IPS-NIHi7 (cell line): Measurements from ENCODE around the gene SORBS1.
"Not testable (repeated sequence)": the region's sequence is repeated elsewhere in the genome, so short reads cannot be mapped to it uniquely, and the experiment has no call there.

ENCODE experiments used
- DNase-seq: peaks from one replicate; pipeline ENCODE4 v3.0.0; 2012; ENCODE audit warnings: mixed read lengths; ENCODE audit errors: extremely low spot score

Gene SORBS1

DNA sequence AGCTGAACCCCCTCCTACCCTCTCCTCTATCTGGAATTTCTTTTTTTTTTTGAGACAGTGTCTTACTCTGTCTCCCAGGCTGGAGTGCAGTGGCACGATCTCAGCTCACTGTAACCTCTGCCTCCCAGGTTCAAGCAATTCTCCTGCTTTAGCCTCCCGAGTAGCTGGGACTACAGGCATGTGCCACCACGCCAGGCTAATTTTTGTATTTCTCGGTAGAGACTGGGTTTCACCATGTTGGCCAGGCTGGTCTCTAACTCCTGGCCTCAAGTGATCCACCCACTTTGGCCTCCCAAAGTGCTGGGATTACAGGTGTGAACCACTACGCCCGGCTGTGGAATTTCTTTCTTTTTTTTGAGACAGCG is 213.8 kb downstream of the SORBS1 start:
- not testable (repeated sequence) for DNase-seq

DNA sequence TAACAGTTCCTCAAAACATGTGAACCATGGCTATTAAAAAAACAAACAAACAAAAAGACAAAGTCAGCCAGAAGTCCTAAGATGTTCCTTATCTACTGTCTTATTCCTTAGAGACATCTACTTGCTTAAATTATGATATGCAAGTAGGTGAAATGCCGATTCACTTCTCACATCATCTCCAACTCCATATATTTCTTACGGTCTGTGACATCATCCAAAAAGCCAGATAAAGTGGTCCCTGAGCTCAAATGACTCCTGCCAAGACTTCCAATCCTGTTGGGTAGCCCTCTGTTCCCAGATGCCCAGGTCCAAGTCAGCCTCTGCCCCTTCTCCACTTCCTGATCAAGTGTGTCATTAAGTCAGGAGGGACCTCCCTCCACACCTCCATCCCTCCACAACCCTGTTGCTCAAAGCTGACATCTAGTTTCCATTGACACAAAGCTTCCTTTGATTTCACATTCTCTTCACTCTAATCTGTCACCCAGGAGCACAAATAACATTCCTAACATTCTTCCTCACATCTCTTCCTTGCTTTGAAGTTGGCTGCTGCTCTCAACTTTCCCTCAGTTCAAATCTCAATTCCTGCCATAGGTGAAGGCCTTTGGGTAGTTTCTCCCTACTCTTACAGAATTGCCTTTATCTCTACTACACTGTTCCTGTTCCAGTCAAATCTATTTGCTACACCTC is 214.3 kb downstream of the SORBS1 start:
- peak; percentile 65 for DNase-seq

DNA sequence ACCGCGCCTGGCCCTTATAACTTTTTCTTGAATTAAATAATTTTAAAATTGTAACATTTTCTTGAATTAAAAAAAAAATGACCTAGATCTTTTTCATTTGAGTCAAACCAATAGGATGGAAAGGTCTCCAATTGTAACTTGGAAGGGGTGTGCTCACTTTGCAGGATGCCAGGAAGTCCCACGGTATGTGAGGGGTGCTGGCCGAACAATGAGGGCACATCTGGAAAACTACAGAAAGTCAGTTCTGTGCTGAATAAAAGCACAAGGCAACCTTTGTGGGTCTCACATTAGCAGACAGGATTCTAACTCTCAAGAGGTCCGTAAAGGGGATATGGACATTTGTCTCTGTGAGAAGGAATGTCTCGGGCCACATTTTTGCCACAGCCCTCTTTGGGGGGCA is 217.6 kb downstream of the SORBS1 start:
- no peak for DNase-seq

DNA sequence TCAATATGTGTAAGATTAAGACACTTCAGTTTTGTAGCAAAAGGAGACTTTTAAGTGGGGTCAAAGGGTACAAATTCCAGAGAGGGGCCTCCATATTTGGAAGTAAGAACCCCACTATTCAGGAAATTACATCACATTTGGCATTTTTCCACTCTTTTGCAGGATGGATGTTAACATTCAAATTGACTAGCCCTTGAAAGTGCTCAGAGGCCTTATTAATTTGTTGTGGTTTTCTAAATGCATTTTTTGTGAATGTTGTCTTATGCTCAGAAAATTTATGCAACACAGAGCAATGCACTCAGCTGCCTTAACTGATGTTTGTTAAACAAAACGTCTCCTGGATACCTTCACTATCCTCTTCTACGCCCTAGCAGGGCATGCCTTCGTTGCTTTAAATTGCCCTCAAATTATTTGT is 219.4 kb downstream of the SORBS1 start:
- DNase-seq = no peak

DNA sequence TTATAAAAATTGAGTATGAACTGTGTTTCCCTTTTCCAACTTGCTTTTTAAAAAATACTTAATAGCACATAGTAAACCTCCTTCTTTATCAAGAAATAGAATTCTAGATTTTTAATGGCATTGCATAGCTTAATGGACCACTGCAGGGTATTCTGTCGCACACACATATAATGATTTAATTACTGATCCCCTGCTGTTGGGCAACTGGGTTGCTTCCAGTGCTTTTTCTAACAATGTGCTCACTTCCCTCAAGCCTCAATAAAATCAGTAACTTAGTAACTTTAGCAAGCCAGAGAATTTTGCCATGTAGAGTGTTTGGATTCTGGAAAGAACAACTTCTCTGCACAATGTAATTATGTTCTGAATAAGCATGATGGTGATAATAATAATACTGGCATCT is 221.3 kb downstream of the SORBS1 start:
- no peak for DNase-seq

DNA sequence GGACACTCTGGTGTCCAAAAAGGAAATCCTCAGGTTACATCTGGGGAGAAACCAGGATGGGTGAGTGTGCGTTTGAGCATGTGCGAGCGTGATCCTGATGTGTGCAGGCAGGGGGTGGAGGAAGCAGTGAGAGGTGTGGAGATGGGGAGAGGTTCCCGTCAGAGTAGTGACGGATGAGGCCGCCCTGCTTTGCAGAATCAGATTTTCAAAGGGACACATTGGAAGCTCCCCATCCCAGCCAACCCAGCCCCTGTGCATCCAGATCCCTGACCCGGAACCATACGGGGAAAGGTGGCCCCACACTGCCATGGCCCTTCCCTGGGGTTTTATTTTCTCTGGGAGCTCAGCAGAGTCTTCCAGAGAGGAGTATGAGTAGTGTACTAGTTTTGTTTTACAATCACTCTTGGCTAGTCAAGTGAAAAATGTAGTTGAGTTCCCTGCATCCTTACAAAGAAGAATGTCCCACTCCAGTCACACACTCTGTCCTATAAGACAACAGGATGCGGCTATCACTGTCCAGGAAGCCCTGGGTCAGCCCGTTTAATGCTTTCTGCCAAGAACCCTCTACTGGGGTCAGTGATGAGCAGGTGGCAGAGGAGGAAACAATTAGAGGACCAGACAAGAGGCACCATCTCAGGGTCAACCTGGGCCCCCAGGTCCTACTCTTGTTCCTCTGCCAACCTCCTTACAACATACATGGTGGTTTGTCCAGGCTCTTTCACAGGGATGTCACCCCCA is 223.6 kb downstream of the SORBS1 start:
- DNase-seq = no peak

DNA sequence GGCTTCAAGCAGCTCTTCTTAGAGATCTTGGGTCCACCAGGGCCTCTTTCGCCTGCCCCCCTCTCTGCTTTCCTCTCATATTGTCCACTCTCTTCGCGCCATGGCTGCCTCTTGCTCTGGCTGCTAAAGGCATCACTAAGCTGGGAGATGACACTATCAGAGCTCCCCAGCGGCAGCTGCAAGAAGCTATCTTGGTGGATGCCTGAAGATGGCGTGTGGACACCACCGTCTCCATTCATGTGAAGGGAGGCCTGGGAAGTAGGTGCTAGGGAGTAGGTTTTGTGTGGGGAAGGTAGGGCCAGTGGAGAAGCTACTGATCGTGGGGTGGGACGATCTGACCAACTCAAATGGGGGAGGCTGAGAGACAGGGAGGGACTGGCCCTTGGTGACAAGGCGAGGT is 224.5 kb downstream of the SORBS1 start:
- no peak for DNase-seq

DNA sequence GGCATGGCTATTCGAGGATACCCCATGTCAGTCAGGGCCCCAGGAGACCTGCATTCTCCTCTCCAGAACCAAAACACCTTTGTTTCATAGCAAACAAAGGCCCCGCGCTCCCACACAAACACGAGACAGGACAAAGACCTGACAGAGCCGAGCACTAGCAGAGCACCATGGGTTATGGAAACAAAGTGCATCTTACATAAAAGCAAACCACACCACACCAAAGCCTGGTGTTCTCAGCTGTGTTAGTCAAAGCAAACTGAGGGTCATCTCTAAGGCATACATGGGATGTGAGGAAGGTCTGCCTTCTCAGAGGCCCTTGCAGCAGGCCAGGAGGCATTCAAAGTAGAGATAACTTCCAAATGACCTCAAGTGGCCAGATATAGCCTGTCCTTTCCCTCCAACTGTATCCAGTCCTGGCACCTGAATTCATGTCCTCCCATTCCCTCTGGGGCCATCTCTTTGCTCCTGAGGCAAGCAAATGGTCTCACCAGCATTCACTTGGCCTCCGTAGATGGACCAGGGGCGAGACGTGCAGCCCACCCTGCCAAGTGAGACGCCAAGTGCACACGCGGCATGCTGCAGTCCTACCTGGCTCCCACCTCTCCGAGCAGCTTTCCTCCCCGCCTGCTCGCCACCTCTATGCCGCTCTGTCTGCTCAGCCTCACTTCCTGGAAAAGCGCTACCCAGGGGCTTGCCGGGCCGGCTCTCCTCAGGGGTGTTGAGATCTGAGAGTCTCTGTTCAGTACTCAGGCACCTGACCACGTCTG is 225.1 kb downstream of the SORBS1 start:
- no peak for DNase-seq

DNA sequence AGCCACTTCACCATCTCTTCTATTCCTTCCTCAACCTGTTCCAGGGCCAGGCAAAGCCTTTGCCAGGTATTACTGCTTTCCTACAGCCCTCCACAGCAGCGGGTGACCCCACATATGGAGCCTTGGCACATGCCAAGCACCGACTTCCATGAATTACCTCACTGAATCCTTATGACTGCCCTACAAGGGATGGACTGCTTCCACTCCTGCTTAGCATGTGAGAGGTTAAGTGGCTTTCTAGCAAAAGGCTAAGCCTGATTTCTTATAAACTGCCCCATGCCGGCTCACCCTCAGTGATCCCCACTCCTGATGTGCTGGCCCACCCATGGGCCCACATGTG is 226.4 kb downstream of the SORBS1 start:
- DNase-seq = no peak

DNA sequence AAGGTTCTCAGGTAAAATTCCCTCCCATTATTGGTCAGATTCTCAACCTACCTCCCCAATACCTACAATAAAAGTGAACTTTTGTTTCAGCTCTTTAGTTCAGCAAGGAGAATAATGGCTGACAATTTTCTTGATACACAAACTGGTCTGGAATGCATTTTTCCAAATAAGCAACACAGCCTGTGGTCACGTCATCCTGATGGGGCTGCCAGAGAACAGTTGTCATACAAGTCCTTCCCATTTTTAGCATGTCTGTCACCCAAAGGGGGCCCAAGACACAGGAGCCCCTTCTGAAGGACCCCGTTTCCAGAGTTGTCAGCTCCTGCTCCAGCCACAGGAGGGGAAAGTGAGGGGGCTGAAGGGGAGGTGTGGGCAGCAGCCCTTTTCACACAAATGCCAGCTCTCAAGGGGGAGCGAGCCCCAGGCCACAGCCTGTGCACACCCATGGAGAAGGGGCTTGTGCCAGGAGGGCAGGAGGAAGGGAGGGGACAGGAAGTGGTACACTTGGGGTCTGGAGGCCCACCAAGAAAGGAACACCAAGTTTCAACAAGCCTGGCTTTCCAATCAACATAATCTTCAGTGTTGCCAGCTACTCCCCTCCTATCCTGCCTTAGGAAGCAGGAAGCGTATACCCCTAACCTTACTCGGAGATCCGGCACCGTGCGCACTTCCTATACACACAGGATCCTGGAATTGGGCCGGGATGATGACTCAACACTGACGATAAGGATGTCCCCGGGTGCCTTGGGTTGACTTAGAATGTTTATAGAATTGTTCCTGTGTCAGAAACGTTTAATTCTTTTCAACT is 227.0 kb downstream of the SORBS1 start:
- DNase-seq = no peak

DNA sequence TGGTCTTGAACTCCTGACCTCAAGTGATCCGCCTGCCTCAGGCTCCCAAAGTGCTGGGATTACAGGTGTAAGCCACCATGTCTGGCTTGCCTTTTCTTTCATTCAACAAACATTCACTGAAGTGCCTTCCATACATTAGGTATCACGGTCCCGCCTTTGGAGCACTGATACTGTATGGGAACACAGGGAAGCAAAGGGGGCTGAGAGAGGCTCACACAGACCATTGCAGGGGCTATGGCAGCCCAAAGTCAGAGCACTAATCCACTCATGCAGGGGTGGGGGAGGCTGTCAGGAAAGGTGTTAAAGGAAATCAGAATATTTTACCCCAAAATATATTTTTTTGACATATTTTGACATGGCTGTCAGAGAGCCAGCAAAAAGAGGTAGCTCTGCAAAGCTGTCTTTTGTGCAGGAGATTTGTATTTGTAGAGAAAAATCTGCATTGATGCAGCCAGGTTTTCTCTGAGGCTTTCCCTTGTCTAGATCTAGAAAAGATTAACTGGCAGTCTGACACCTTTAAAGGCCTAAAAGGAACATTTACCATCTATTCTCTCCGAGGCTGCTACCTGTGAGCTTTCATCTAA is 228.4 kb downstream of the SORBS1 start:
- no peak for DNase-seq

DNA sequence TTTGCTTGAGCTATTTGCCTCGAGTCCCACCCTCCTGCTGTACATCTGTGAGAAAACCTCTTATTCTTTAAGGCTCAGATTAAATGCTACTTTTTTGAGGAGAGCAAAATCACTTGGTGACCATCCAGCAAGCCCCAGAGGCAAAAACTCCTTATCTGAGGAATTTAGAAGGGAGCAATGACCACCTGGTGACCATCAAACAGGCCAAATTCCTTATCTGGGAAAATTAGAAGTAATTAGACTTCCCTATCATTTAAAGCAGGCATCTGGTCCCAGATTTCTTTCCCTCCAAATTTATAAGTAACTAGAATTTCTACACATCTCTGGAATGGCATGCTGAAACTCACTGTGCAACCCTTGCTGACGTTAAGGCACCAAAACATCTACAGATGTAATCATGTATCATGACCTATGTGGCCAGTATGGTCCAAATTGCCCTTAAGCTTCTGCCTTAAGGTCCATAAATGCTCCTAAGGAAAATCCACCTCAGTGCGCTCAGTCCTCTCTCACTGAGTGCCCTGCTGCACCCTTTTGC is 229.5 kb downstream of the SORBS1 start:
- no peak for DNase-seq

DNA sequence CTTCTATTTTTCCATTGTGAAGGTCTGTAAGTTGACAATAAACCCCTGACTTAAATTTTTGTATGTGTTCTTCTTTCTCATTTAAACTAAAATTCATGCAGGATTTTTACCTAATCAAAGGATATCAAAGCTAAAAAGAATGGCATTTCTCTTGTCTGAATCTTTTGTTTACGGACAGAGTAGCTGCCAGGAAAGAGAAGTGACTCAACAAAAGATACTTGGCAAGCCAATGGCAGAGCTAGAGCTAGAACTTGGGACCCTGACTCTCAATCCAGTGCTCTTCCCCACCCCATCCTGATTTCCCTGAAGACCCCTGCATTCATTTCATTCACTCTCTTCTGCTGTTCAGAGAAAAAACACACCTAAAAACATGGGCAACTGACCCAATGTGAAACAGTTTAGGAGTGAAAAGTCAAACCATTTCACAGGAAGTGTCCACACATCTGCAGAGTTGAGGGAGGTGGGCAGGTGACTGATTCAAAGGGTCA is 230.2 kb downstream of the SORBS1 start:
- DNase-seq = no peak

DNA sequence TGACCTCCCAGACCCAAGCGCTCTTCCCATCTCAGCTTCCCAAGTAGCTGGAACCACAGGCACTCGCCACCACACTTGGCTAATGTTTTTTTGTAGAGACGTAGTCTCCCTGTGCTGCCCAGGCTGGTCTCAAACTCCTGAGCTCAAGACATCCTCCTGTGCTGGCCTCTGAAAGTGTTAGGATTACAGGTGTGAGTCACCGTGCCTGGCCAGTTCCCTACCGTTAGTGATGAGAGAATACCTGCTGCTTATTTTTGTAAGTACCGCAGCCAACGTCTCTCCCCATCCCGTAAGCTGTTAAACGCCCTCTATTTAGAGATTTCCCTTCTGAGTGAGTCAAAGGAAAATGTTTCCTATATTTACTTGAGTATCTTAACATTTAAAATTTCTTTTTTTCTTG is 231.9 kb downstream of the SORBS1 start:
- no peak for DNase-seq

DNA sequence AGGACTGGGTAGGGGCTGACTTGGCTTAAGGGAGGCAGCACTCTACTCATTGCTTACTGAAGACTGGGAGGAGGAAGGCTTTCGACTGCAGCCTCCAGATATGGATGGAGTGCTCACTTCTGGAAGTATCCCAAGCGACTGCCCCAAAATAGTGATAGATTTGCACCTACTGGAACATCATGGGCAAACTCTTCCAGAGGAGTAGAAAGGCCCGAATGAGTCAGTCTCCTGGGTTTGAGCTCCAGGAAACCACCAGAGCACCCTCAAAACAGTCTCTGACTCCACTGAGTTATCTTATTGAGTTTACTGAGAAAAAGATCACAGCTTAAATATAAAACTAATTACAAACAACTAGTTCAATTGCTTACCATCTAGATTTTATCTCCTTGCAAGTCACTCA is 233.2 kb downstream of the SORBS1 start:
- DNase-seq = no peak

DNA sequence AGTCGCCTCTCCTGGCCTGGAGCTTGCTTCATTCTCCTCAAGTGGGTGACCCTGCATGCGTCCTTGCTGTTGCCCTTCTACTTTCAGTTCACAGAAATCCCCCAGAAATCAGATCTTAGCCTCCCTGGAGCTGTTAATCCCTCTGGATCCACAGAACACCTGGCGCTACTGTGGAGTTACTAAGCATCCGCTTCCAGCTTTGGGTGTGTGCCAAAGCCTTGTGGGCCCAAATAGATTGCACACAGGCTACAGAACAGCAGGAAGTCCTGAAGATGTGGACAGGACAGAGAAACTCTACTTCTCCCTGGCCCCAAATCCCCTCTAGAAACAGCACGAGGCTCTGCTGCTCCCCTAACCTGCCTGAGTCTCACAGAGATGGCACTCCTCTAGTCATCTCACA is 233.8 kb downstream of the SORBS1 start:
- DNase-seq = no peak

DNA sequence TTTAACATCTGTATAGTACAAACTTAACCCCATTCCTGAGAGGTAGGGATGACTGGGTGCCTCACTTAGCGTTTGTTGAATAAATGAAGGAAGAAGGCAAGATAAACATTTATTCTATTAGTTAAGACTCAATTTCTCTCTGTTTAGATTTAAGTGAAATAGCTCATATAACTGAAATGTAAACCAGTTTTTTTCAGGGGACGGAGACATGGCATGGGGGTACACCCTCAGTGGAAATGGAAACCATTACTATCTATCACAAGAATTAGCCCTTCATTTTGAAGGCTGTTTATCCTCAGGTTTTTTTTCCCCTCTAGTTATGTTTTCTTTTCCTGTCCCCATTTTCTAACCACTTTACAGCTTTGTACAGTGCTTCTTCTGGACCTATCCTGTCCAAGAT is 234.8 kb downstream of the SORBS1 start:
- no peak for DNase-seq

DNA sequence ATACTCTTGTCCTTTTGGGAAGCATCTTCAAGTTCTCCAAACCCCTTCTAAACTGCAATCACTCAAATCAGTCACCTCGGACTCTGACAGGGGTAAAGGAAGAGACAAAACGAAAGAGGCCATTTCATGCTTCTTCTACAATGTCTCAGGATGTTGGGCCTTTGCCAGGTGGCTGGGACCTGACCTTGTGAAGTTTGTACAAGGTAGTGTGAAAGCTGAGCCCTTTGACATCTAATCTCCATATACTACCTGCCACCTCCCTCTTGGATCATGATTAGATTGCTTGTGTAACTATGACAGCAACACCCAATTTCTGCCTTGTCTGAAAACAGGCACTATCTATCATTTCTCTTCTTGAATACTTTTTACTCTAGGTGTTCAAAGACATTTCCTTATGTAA is 235.3 kb downstream of the SORBS1 start:
- no peak for DNase-seq

DNA sequence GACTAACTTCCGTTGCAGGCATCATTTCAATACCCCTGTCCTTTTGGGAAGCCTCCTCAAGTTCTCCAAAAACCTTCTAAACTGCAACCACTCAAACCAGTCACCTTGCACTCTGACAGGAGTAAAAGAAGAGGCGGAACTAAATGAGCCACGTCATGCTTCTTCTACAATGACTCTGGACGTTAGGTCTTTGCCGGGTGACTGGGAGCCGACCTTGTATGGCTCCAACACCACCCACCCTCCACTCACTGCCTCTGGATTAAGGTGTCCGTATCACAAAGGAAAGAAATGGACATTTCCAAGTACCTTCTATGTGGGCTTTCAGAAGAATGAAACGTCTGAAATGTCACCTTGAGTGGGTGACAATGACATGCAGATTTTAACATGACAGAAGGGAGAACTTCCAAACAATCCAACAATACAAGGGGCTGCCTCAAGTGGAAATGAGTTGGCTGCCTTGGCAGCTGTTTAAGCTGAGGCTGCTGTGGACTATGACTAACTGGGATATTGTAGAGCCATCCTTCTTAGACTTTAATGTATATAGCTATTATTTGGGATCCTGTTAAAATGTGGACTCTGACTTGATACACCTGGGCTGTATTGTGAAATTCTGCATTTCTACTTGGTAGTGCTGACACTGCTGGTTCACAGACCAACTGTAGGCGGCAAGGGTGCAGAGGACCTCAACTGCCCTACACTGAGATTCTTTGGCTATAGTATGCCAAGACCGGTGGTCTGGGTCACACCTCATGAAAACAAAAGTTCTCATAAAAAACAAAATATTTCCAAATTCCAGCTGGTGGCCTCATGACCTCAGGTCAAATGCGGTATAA is 236.5 kb downstream of the SORBS1 start:
- no peak for DNase-seq

DNA sequence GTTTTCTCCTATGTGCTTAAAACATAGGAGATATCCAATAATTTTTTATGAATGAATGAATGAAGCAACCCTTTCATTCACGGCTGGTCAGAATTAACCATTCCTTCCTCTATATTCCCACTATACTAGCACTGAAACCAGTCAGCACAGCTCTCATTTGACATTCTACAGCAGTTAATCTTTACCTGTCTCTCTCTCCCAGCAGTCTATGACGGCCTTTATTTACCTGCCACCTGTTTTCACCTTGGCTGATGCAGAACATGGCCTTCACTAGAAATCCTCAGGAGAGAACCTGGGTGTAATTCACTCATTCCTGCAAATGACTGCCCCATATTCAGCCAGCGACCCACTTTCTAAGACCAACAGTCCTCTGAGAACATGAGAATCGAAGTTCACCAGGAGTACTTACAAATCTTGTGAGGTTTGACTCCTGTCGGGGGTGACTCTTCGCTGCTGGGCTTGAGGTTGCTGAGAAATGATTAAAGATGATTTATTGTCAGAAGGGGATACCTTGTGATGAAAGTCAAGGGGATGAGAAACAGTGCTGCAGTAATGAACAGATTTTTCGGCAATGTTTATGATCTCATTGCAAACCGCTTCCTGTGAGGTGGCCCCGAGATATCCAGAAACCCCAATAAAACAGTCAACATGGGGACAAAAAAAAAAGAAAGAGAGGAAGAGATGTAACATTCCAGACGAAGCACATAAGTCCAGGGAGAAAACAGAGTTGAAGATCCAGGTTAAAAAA is 239.4 kb downstream of the SORBS1 start:
- no peak for DNase-seq
